Spleen (tissue), 7 donors: Measurements from ENCODE around the gene KCNE4.

Experiments
- CTCF ChIP-seq, 11 experiments: fragments of 200-600 bp in 7 of 11; fragments of 450-650 bp in 4 of 11; sonication (generic) in 4 of 11; IDR thresholded peaks in 8 of 11; conservative IDR thresholded peaks in 3 of 11; 1 replicate in 7 of 11; 2 replicates in 4 of 11; pipeline versions ENCODE4 v1.4.0 to v1.8.0; 2016 to 2021; ENCODE audit warnings: antibody characterized with exemption in 11 of 11, inconsistent platforms in 4 of 11, mild to moderate bottlenecking in 1 of 11
- POLR2A ChIP-seq, 3 donors: fragments of 450-650 bp; IDR thresholded peaks; one replicate each; pipeline ENCODE4 v1.5.1; 2017; ENCODE audit warnings: antibody characterized with exemption in 3 of 3, mild to moderate bottlenecking in 1 of 3
- POLR2AphosphoS5 ChIP-seq, 3 donors: sonication (generic); formaldehyde crosslinking; IDR thresholded peaks; one replicate each; pipeline ENCODE4 v1.5.1; 2017; ENCODE audit warnings: antibody characterized with exemption in 3 of 3
- donor health status: DM: no; HTN: no; CAD: no; lungs with moderate emphysema.
- donor health status: DM: no; HTN: no; CAD: no.
- donor health status: DM: no; HTN: no; CAD: no.

DNA sequence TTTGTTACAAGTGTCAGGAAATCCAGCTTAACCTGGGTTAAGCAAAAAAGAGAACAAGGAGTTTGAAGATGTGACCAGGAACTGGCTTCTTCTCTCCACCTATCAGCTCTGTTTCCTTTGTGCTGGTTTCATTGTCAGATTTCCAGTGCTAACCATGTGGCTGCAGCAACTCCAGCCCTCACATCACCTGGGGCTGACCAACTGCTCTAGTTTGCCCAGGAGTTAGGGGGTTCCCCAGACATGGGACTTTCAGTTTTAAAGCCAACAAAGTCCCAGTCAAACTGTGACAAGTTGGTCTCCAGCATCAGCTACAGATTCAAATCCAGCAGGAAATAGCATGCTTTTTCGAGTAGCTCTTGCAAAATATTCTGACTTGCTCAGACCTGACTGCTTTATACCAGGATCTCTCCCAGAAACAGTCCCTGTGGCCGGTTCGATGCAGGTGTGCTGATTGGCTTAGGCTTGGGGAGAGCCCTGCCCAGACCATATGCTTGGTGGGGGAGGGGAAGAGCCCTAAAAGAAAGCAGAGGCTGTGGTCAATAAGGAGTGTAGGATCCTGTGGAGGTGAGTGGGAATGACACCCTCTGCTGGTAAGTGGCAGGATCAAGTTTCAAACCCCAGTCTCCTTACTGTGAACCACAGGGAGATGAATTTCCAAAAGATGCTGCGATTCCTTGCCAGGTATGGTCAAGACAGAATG, 49.5 kb downstream of the KCNE4 start:
- TF ChIP-seq POLR2A (IDR thresholded peaks at IDR 0.05) (no peak), CTCF (IDR thresholded peaks at IDR 0.05 in 8 of 11, conservative IDR thresholded peaks at IDR 0.05 in 3 of 11) (peak in 3 of 11 experiments; percentile 15 to 18 (median 17)), POLR2AphosphoS5 (IDR thresholded peaks at IDR 0.05) (no peak)
